Esophagus squamous epithelium (tissue), 4 donors: Measurements from ENCODE around the gene KLF1.

ENCODE experiments used
- CTCF ChIP-seq, 6 experiments: fragments of 450-650 bp in 4 of 6; fragments of 200-600 bp in 2 of 6; sonication (generic) in 2 of 6; IDR thresholded peaks; one replicate each; pipeline ENCODE4 v1.5.1; 2016 to 2019; ENCODE audit warnings: antibody characterized with exemption in 6 of 6, mild to moderate bottlenecking in 4 of 6, moderate library complexity in 4 of 6
- POLR2A ChIP-seq, 4 donors: fragments of 450-650 bp; IDR thresholded peaks; one replicate each; pipeline ENCODE4 v1.6.1; 2017; ENCODE audit warnings: antibody characterized with exemption in 4 of 4, mild to moderate bottlenecking in 4 of 4, moderate library complexity in 3 of 4

- TF ChIP-seq CTCF (IDR thresholded peaks at IDR 0.05): no peak
- no peak for TF ChIP-seq POLR2A (IDR thresholded peaks at IDR 0.05)
Observed at GRCh38 chr19:12936582-12936981, 49.6 kb upstream of the KLF1 start.
